K562 (cell line): ENCODE data around the gene RABIF. TPM values are rescaled to one million over a fixed set of nuclear protein-coding genes. Genes with fewer than 3 reads are reported as not detected.

Source experiments
- ATAC-seq: fragments of 200-7000 bp; cut with Tn5 transposase; 3 replicates; pipeline ENCODE4 v1.9.1; 2020; ENCODE audit warnings: moderate library complexity
- BruUV-seq: library from RNA; stranded (reverse); fragments of 400-500 nt; replicated peaks from 2 replicates; lab custom pipeline; 2021; lab: Mats Ljungman, UMichigan
- CTCF ChIA-PET: fragments of 300-600 bp; formaldehyde crosslinking; extraction: SDS; loops from one replicate; lab custom pipeline; 2021; ENCODE audit warnings: low intra/inter-chr PET ratio; lab: Yijun Ruan, JAX
- POLR2A ChIA-PET: fragments of 300-600, 350-650 bp; sonication (Branson Sonifier 250); formaldehyde crosslinking; extraction: SDS; loops from one replicate; lab custom pipeline; 2021; ENCODE audit warnings: antibody characterized with exemption, inconsistent platforms; lab: Yijun Ruan, JAX
- DNase-seq, 4 experiments: peaks; one replicate each; pipeline versions ENCODE4 v3.0.0 to v3.0.0-alpha.2; 2011 to 2018; ENCODE audit warnings: low spot score in 3 of 4, mixed read lengths in 3 of 4; ENCODE audit errors: extremely low read depth in 1 of 4
- FAIRE-seq: peaks from 2 replicates; lab custom pipeline; 2011; peaks lifted over from hg19 to GRCh38; lab: Jason Lieb, UNC
- H2AFZ ChIP-seq: 2 replicates; pipeline ENCODE4 v1.6.0; 2011; ENCODE audit warnings: low read depth, low read length, control low read depth, inconsistent platforms
- H3K27ac ChIP-seq: fragments of 200-600 bp; 3 replicates; pipeline ENCODE4 v1.8.0; 2011; ENCODE audit warnings: low read depth, mild to moderate bottlenecking, control low read depth, inconsistent platforms, low read length, moderate library complexity, mixed read lengths; ENCODE audit errors: extremely low read depth
- H3K27me3 ChIP-seq, 2 experiments: fragments of 300-600 bp in 1 of 2; 2 replicates in 1 of 2; 3 replicates in 1 of 2; pipeline versions ENCODE4 v1.6.0 to v1.8.0; 2011; ENCODE audit warnings: inconsistent platforms in 2 of 2, low read length in 2 of 2, mild to moderate bottlenecking in 1 of 2, mixed read lengths in 1 of 2, moderate library complexity in 1 of 2; ENCODE audit not compliant: control insufficient read depth in 2 of 2, insufficient read depth in 2 of 2
- H3K36me3 ChIP-seq: fragments of 300-600 bp; 3 replicates; pipeline ENCODE4 v1.8.0; 2011; ENCODE audit warnings: mild to moderate bottlenecking, low read length, inconsistent platforms; ENCODE audit not compliant: control insufficient read depth, insufficient read depth
- H3K4me1 ChIP-seq, 2 experiments: fragments of 200-600 bp in 1 of 2; replicated peaks in 1 of 2; 2 replicates in 1 of 2; 3 replicates in 1 of 2; pipeline versions ENCODE4 v1.5.1 to v1.8.0; 2011; ENCODE audit warnings: inconsistent platforms in 2 of 2, low read length in 2 of 2, mild to moderate bottlenecking in 1 of 2, mixed read lengths in 1 of 2, moderate library complexity in 1 of 2; ENCODE audit not compliant: control insufficient read depth in 2 of 2, insufficient read depth in 2 of 2
- H3K4me2 ChIP-seq: 2 replicates; pipeline ENCODE4 v1.6.1; 2011; ENCODE audit warnings: low read length, control low read depth, inconsistent platforms, mixed read lengths; ENCODE audit not compliant: insufficient read depth
- H3K4me3 ChIP-seq: fragments of 200-600 bp; sonication (generic), shearing (Covaris generic); 2 replicates; pipeline ENCODE4 v1.5.1; 2016; ENCODE audit warnings: control low read depth, inconsistent platforms
- H3K79me2 ChIP-seq: fragments of 200-600 bp; 3 replicates; pipeline ENCODE4 v1.8.0; 2011; ENCODE audit warnings: low read length, inconsistent platforms; ENCODE audit not compliant: control insufficient read depth, insufficient read depth
- H3K9ac ChIP-seq, 2 experiments: 2 replicates each; pipeline versions ENCODE4 v1.6.0 to v1.6.1; 2011; ENCODE audit warnings: low read depth in 2 of 2, low read length in 2 of 2, control low read depth in 1 of 2, inconsistent platforms in 1 of 2, mild to moderate bottlenecking in 1 of 2, mixed read lengths in 1 of 2; ENCODE audit not compliant: insufficient read depth in 1 of 2
- H3K9me1 ChIP-seq: one replicate; pipeline ENCODE4 v1.6.0; 2011; ENCODE audit warnings: inconsistent platforms, mild to moderate bottlenecking, low read length, moderate library complexity; ENCODE audit not compliant: control insufficient read depth, insufficient read depth
- H3K9me3 ChIP-seq: replicated peaks from 2 replicates; pipeline ENCODE4 v1.5.1; 2011; ENCODE audit warnings: low read depth, low read length, inconsistent platforms; ENCODE audit not compliant: control insufficient read depth, insufficient read depth
- H4K20me1 ChIP-seq: replicated peaks from 2 replicates; pipeline ENCODE4 v1.6.1; 2011; ENCODE audit warnings: low read length, inconsistent platforms, mixed read lengths; ENCODE audit not compliant: control insufficient read depth, insufficient read depth
- CBX5 ChIP-seq: IDR thresholded peaks from 2 replicates; pipeline ENCODE4 v1.6.1; 2014; ENCODE audit warnings: low read depth, borderline replicate concordance
- HIVEP1 ChIP-seq: fragments of 250-450 bp; sonication (Bioruptor Pico); IDR thresholded peaks from 2 replicates; pipeline ENCODE4 v1.4.0; 2020; ENCODE audit warnings: mild to moderate bottlenecking
- IRF9 ChIP-seq: fragments of 450-650 bp; IDR thresholded peaks from 2 replicates; pipeline ENCODE4 v1.6.1; 2016; ENCODE audit warnings: missing biosample characterization, missing genetic modification characterization
- JUN ChIP-seq, 2 experiments: sonication (generic) in 1 of 2; formaldehyde crosslinking in 1 of 2; IDR thresholded peaks; 2 replicates each; pipeline versions ENCODE4 v1.6.1 to v1.8.0; 2012 to 2022; ENCODE audit warnings: borderline replicate concordance in 2 of 2, mild to moderate bottlenecking in 2 of 2, improper control_type of control experiment in 1 of 2, low read depth in 1 of 2, low read length in 1 of 2, missing genetic modification reagents in 1 of 2
- KHSRP ChIP-seq: fragments of 450-650 bp; IDR thresholded peaks from 2 replicates; pipeline ENCODE4 v1.6.1; 2017
- POLR2AphosphoS5 ChIP-seq: IDR thresholded peaks from 2 replicates; pipeline ENCODE4 v1.6.1; 2011; ENCODE audit warnings: mild to moderate bottlenecking, low read depth, low read length, moderate library complexity; ENCODE audit not compliant: control insufficient read depth, insufficient read depth
- RBM34 ChIP-seq: fragments of 200-400 bp; formaldehyde crosslinking; IDR thresholded peaks from 2 replicates; pipeline ENCODE4 v1.6.1; 2018; ENCODE audit warnings: low read length, borderline replicate concordance; ENCODE audit not compliant: insufficient read depth
- RFX7 ChIP-seq: fragments of 250-450 bp; sonication (Bioruptor Pico); IDR thresholded peaks from 2 replicates; pipeline ENCODE4 v1.5.1; 2021; ENCODE audit warnings: mild to moderate bottlenecking
- SOX6 ChIP-seq: fragments of 450-650 bp; IDR thresholded peaks from 2 replicates; pipeline ENCODE4 v1.6.1; 2014; ENCODE audit warnings: mild to moderate bottlenecking
- XRCC5 ChIP-seq: fragments of 200-400 bp; formaldehyde crosslinking; IDR thresholded peaks from 2 replicates; pipeline ENCODE4 v1.6.1; 2017; ENCODE audit warnings: low read depth, mild to moderate bottlenecking, low read length
- ZFP30 ChIP-seq: fragments of 250-450 bp; sonication (Bioruptor Pico); IDR thresholded peaks from 2 replicates; pipeline ENCODE4 v1.8.0; 2022; ENCODE audit warnings: moderate library complexity, mild to moderate bottlenecking, inconsistent platforms, borderline replicate concordance
- ZKSCAN8 ChIP-seq: fragments of 200-800 bp; sonication (Bioruptor generic); IDR thresholded peaks from 2 replicates; pipeline ENCODE4 v1.6.1; 2016; ENCODE audit warnings: missing genetic modification characterization, missing compliant biosample characterization
- WGBS: fragments of 100-300 bp; shearing (Covaris generic); methylation state at CpG from one replicate; pipeline ENCODE4 v1.1.6; 2016; ENCODE audit warnings: low coverage, mixed read lengths; ENCODE audit not compliant: insufficient coverage; ENCODE audit errors: missing lambda C conversion rate; 5-methylcytosine and 5-hydroxymethylcytosine counted together
- in situ Hi-C: fragments of 300-500 bp; cut with MboI; formaldehyde crosslinking; loops from 4 replicates; pipeline ENCODE4 v1.15.0; 2018; ENCODE audit warnings: inconsistent platforms, mixed read lengths
- intact Hi-C: fragments of 100-400 bp; cut with micrococcal nuclease; formaldehyde crosslinking; loops from 2 replicates; pipeline ENCODE4 v1.14.2; 2022
- polyA plus RNA-seq, 8 experiments: library from polyadenylated mRNA; depleted of rRNA in 4 of 8; stranded (reverse) in 5 of 8; unstranded in 3 of 8; fragments of >200 nt; fragmentation: Nextera tagmentation in 2 of 8; fragmentation: Illumina TruSeq in 1 of 8; extraction: Ambion mirVana in 2 of 8; extraction: Trizol in 1 of 8; gene quantifications; 2 replicates each; pipeline versions ENCODE4 v1.2.1 to v1.2.3, GENCODE V29; 2011 to 2014; ENCODE audit warnings: inconsistent platforms in 1 of 8, missing spikeins in 1 of 8
- total RNA-seq, 7 experiments: library from RNA; depleted of rRNA in 6 of 7; stranded (reverse); fragments of >200 nt in 6 of 7; fragmentation: Illumina TruSeq in 2 of 7; extraction: Trizol in 2 of 7; gene quantifications; 2 replicates each; pipeline versions ENCODE4 v1.2.1 to v1.2.3, GENCODE V29; 2011 to 2021; ENCODE audit warnings: low replicate concordance in 1 of 7

Gene RABIF
- total and polyA plus RNA-seq, 9 of the 15 experiments (the other 6 are each of a cell fraction or from before 2014, with no cell fraction given), result 7.4 to 20.1 (median 11.0) TPM

DNA sequence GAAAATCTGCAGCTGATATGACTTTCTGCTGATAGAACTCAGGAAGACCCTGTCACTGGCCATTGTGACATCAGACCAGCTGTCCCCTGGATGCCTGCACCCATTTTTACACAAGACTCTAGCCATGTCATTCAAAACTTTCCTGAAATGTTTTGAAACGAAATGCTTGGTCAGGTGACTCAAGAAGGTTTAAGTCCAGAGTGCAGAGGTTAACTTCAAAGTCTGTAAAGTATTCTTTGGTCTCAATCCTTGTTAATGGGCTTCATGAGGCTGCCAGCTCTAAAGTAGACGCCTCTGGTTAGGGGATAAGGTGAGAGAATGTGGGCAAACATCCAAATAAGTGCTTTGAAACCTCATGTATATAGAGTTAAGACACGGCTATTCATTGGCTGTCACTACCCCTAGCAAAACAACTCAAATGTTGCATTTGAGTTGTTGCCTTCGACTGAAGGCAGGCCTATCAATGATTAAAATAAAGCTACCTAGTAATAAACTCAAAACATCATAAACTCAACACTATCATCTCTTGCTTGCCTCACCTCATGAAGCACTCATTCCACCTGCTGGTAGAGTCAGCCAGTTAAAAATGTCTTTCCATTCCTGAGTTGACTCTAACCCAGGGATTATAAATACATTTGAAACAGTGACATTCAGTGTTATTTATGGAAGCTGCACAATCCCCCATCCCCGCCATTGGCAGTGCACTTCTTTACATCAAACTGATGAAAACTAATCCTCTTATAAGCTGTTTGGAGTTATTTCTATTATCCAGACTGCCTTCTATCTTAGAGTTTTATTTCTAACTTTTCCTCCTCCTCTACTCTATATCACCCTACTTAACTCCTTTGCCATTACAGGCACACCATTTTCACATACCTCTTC, 26.0 kb downstream of the RABIF start:
- Histone ChIP-seq H3K4me2 (no peak overlapping the region), H3K27ac (no peak overlapping the region), H3K79me2 (no peaks in the 10 kb centered on the region)
- intact Hi-C loops, result no loop called here
- no TSS peak for BruUV-seq
- no peak for FAIRE-seq
- ATAC-seq, result no peak
- no peak for DNase-seq
- TF ChIP-seq CBX5, result no peak
- no peak for TF ChIP-seq HIVEP1 (CRISPR knock-in tag)
- TF ChIP-seq RBM34, result no peak
- TF ChIP-seq XRCC5, result no peak
- TF ChIP-seq RFX7 (CRISPR knock-in tag), result no peak
- no peak for TF ChIP-seq KHSRP
- no peak for TF ChIP-seq ZKSCAN8
- TF ChIP-seq IRF9 (tag), result no peak
- no peak for TF ChIP-seq SOX6
- TF ChIP-seq ZFP30 (CRISPR knock-in tag), result no peak
- TF ChIP-seq POLR2AphosphoS5, result no peak
- TF ChIP-seq JUN (IDR thresholded peaks at IDR 0.05; ENCODE audit: borderline replicate concordance, low read depth, low read length), result no peak
- no peak for TF ChIP-seq JUN (CRISPR knock-in tag; IDR thresholded peaks at IDR 0.05; ENCODE audit: borderline replicate concordance)
- TF ChIP-seq, all 486 proteins: peak for 0
- Histone ChIP-seq H4K20me1 (no peaks in the 10 kb centered on the region), H3K36me3 (no peaks in the 10 kb centered on the region), H3K9me3 (no peaks in the 10 kb centered on the region), H3K4me3 (no peak overlapping the region), H3K27me3 (peaks cover 2 to 5% of the 10 kb centered on the region in 2 experiments; a peak in 3 of 5 replicates), H3K9ac (no peak overlapping the region), H3K9me1 (no peaks in the 10 kb centered on the region), H2AFZ (peak overlapping the region; percentile 57; the same call in 1 of the 2 replicates), H3K4me1 (peaks cover 0 to 19% of the 10 kb centered on the region in 2 experiments; a peak in 4 of 5 replicates)
- in situ Hi-C loops, result no loop called here
- CTCF ChIA-PET, result no interaction called here
- POLR2A ChIA-PET, result interaction anchor here (0.6 to 2.4 kb wide), 6 partner anchors 12 to 192 kb away, joined by 3 to 11 read pairs (median 3); no protein-coding TSS in a partner anchor
- WGBS, result 5% methylated on average over 5 of the region's 5 CpGs
